Fibroblast of lung (primary cell): Measurements from ENCODE around the gene CCR3. TPM values are rescaled to one million over a fixed set of nuclear protein-coding genes. Genes with fewer than 3 reads are reported as not detected.

ENCODE experiments used
- DNase-seq, 2 donors: peaks; one replicate each; pipeline versions ENCODE4 v3.0.0 to v3.0.0-alpha.2; 2010; ENCODE audit warnings: low read depth in 2 of 2
- H2AFZ ChIP-seq: 2 replicates; pipeline ENCODE4 v1.5.1; 2012; ENCODE audit warnings: low read length, control low read depth, inconsistent platforms
- H3K27ac ChIP-seq: 2 replicates; pipeline ENCODE4 v1.5.1; 2011; ENCODE audit warnings: low read length, control low read depth; ENCODE audit not compliant: insufficient read depth
- H3K27me3 ChIP-seq: 2 replicates; pipeline ENCODE4 v1.5.1; 2011; ENCODE audit warnings: mild to moderate bottlenecking, low read length; ENCODE audit not compliant: control insufficient read depth, insufficient read depth
- H3K36me3 ChIP-seq: 2 replicates; pipeline ENCODE4 v1.5.1; 2011; ENCODE audit warnings: low read length; ENCODE audit not compliant: control insufficient read depth, insufficient read depth
- H3K4me1 ChIP-seq: 2 replicates; pipeline ENCODE4 v1.5.1; 2011; ENCODE audit warnings: low read length; ENCODE audit not compliant: control insufficient read depth, insufficient read depth; ENCODE audit errors: extremely low read depth
- H3K4me2 ChIP-seq: 2 replicates; pipeline ENCODE4 v1.5.1; 2011; ENCODE audit warnings: low read length, control low read depth; ENCODE audit not compliant: insufficient read depth; ENCODE audit errors: extremely low read depth
- H3K4me3 ChIP-seq, 4 experiments: fragments of 200-600 bp in 1 of 4; sonication (generic) in 1 of 4; replicated peaks in 1 of 4; 2 replicates each; pipeline ENCODE4 v1.5.1; 2011 to 2016; ENCODE audit warnings: low read length in 4 of 4, low read depth in 3 of 4, mild to moderate bottlenecking in 3 of 4, control low read depth in 2 of 4, inconsistent platforms in 1 of 4, mixed read lengths in 1 of 4; ENCODE audit not compliant: insufficient read depth in 1 of 4; ENCODE audit errors: control extremely low read depth in 1 of 4
- H3K79me2 ChIP-seq: 2 replicates; pipeline ENCODE4 v1.5.1; 2012; ENCODE audit warnings: mild to moderate bottlenecking, low read length, inconsistent platforms; ENCODE audit not compliant: control insufficient read depth, insufficient read depth
- H3K9ac ChIP-seq: 2 replicates; pipeline ENCODE4 v1.5.1; 2011; ENCODE audit warnings: mild to moderate bottlenecking, low read length, control low read depth; ENCODE audit not compliant: insufficient read depth
- H3K9me3 ChIP-seq: 2 replicates; pipeline ENCODE4 v1.5.1; 2012; ENCODE audit warnings: low read depth, low read length; ENCODE audit not compliant: control insufficient read depth, insufficient read depth
- H4K20me1 ChIP-seq: 2 replicates; pipeline ENCODE4 v1.5.1; 2011; ENCODE audit warnings: low read length; ENCODE audit not compliant: control insufficient read depth, insufficient read depth; ENCODE audit errors: extremely low read depth
- EZH2 ChIP-seq: IDR thresholded peaks from 2 replicates; pipeline ENCODE4 v1.5.1; 2012; ENCODE audit warnings: low read length, control low read depth, mild to moderate bottlenecking; ENCODE audit errors: missing control alignments
- polyA plus RNA-seq, 2 donors: library from polyadenylated mRNA; depleted of rRNA in 1 of 2; stranded (reverse) in 1 of 2; unstranded in 1 of 2; fragments of >200 nt; gene quantifications; 2 replicates each; pipeline ENCODE4 v1.2.1, GENCODE V29; 2011 to 2012; ENCODE audit warnings: missing spikeins in 1 of 2
- total RNA-seq: library from RNA; depleted of rRNA; stranded (reverse); fragments of >200 nt; gene quantifications from 2 replicates; pipeline ENCODE4 v1.2.1, GENCODE V29; 2014
- TF ChIP-seq, protein P1 (sequence below), 2 donors: IDR thresholded peaks in 1 of 2; conservative IDR thresholded peaks in 1 of 2; 1 replicate in 1 of 2; 2 replicates in 1 of 2; pipeline ENCODE4 v1.5.1; 2011 to 2012; ENCODE audit warnings: low read length in 2 of 2, control low read depth in 1 of 2, inconsistent platforms in 1 of 2, low read depth in 1 of 2, mild to moderate bottlenecking in 1 of 2

CCR3 gene
- total and polyA plus RNA-seq, 2 donors (not counting 1 experiment from before 2014, with no cell fraction given), result 0.16 to 0.17 TPM

DNA sequence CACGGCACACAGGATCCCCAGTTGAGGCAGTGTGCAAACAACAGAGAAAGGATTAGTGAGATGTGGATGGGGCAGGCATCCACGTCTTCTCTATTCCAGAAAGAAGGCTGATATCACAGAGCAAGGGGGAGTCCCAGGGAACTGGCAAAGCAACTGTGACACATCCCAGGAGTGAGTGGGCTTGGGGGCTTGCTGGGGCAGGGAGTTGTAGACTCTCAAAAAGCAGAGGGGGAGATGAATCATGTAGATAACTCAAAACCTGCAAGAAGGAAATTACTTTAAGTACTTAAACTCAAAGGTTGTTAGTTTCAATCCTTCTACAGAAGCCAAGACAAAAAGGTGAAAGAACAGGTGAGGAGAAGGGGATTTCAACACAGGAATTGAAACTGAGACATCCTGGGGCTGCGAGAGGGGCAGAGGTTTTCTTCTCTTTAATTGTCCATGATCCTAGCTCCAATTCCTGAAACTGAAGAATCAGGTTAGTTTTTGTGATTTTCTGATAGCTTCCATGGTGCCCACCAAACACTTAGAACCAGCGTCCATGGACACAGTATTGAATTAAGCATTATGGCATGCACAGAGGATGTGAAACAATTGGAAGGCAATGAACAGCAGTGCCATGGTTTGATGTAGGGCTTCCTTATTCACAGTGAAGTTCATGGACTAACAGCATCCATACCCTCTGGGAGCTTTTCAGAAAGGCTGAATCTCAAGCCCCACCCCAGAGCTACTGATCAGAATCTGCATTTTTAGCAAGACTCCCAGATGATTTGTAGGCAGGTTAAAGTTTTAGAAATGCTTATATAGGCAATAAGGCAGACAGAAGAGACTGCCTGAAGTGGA is 52.0 kb downstream of the CCR3 start:
- Histone ChIP-seq H3K9ac (no peak overlapping the region), H3K4me1 (no peaks in the 10 kb centered on the region), H3K79me2 (no peaks in the 10 kb centered on the region), H2AFZ (no peak overlapping the region), H3K4me3 (no peak overlapping the region), H3K27me3 (no peaks in the 10 kb centered on the region), H3K4me2 (no peak overlapping the region), H4K20me1 (no peaks in the 10 kb centered on the region), H3K27ac (no peak overlapping the region), H3K36me3 (no peaks in the 10 kb centered on the region), H3K9me3 (no peaks in the 10 kb centered on the region)
- no peak for DNase-seq
- TF ChIP-seq, protein P1, sequence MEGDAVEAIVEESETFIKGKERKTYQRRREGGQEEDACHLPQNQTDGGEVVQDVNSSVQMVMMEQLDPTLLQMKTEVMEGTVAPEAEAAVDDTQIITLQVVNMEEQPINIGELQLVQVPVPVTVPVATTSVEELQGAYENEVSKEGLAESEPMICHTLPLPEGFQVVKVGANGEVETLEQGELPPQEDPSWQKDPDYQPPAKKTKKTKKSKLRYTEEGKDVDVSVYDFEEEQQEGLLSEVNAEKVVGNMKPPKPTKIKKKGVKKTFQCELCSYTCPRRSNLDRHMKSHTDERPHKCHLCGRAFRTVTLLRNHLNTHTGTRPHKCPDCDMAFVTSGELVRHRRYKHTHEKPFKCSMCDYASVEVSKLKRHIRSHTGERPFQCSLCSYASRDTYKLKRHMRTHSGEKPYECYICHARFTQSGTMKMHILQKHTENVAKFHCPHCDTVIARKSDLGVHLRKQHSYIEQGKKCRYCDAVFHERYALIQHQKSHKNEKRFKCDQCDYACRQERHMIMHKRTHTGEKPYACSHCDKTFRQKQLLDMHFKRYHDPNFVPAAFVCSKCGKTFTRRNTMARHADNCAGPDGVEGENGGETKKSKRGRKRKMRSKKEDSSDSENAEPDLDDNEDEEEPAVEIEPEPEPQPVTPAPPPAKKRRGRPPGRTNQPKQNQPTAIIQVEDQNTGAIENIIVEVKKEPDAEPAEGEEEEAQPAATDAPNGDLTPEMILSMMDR (conservative IDR thresholded peaks at IDR 0.05 in 1 of 2, IDR thresholded peaks at IDR 0.05 in 1 of 2; ENCODE audit: low read depth in 1 of 2, low read length in 2 of 2), result no peak
- no peak for TF ChIP-seq EZH2

DNA sequence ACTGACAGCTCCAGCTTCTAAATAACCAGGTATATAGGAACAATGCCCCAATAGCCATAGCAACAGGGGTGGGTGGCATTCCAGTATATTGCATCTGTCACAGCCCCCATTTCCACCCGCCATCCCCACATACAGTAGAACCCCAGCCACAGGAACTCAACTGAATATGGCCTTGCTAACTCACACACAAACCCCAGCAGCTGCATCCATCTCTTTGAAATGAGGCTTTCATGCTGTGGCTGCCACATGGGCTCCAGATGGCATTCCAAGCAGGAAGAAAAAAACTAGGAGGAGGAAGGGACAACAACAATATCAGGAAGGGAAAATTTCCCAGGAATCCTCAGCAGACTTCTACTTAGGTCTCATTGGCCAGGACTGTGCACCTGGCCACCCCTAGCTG is 54.6 kb downstream of the CCR3 start:
- no peaks in the 10 kb centered on the region for H3K79me2 ChIP-seq
- DNase-seq, result no peak
- H3K4me1 ChIP-seq, result no peaks in the 10 kb centered on the region
- H3K4me2 ChIP-seq, result no peak overlapping the region
- H4K20me1 ChIP-seq, result no peaks in the 10 kb centered on the region
- no peak overlapping the region for H3K9ac ChIP-seq
- no peaks in the 10 kb centered on the region for H3K27me3 ChIP-seq
- no peak overlapping the region for H2AFZ ChIP-seq
- no peak overlapping the region for H3K27ac ChIP-seq
- H3K9me3 ChIP-seq, result no peaks in the 10 kb centered on the region
- no peak overlapping the region for H3K4me3 ChIP-seq
- no peaks in the 10 kb centered on the region for H3K36me3 ChIP-seq
- TF ChIP-seq, protein P1 (conservative IDR thresholded peaks at IDR 0.05 in 1 of 2, IDR thresholded peaks at IDR 0.05 in 1 of 2; ENCODE audit: low read depth in 1 of 2, low read length in 2 of 2), result no peak
- no peak for TF ChIP-seq EZH2

DNA sequence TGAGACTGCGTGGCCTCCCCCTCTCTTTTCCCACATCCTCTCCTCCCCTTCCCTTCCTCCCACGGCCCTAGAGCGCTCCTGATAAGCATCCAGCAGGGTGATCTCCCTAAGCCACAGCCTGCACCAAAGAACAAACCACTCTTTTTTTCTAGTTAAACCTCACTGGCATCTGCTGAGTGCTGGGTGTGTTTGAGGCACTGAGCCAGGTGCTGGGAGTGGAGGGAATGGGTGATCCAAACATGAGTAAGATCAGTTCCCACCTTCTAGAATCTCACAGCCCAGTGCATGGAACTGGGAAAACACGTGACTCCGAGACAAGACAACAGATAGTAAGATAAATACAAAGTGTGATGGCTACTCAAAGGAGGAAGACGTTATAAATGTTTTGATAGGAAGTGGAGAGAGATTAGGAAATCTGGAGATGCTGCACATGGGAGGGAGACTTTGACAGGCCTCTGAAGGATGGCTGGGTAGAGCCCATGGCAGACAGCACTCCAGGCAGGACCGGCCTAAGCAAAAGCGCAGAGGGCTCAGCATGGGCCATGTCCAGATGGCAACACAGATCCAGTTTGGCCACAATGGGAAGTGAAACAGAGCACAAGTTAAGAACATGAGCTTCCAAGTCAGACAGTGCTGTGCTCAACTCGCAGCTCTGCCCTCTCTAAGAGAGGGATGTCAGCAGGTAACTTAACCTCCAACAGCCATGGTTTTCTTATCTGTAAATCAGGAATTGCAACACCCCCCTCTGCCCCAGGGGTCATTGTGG is 55.6 kb downstream of the CCR3 start:
- Histone ChIP-seq H3K4me3 (no peak overlapping the region), H3K27me3 (no peaks in the 10 kb centered on the region), H3K9ac (no peak overlapping the region), H3K36me3 (no peaks in the 10 kb centered on the region), H4K20me1 (no peaks in the 10 kb centered on the region), H3K4me1 (no peaks in the 10 kb centered on the region), H3K79me2 (no peaks in the 10 kb centered on the region), H3K27ac (no peak overlapping the region), H3K4me2 (no peak overlapping the region), H2AFZ (no peak overlapping the region), H3K9me3 (no peaks in the 10 kb centered on the region)
- TF ChIP-seq, protein P1 (conservative IDR thresholded peaks at IDR 0.05 in 1 of 2, IDR thresholded peaks at IDR 0.05 in 1 of 2; ENCODE audit: low read depth in 1 of 2, low read length in 2 of 2), result no peak
- TF ChIP-seq EZH2, result no peak
- peak in 1 of 2 donors; percentile 8 for DNase-seq
